Measurements from ENCODE around the gene QPCTL. TPM values are rescaled to one million over a fixed set of nuclear protein-coding genes. Genes with fewer than 3 reads are reported as not detected.

Gene QPCTL
- total RNA-seq (2012; rRNA removed) (6.6 and 7.8 TPM in 2 replicates), polyA plus RNA-seq (2012; rRNA removed) (11.5 and 12.1 TPM in 2 replicates), Bru-seq, nascent RNA (percentile 50 among the genes with signal in this experiment), BruChase-seq, experiment 1, labeled RNA remaining after a 6-hour chase (percentile 55 among the genes with signal in this experiment), BruChase-seq, experiment 2, labeled RNA remaining after a 2-hour chase (percentile 46 among the genes with signal in this experiment)
- 7.4 and 10.5 TPM in 2 replicates for polyA plus RNA-seq (2012; cell fraction: cytosol; rRNA removed)
- 14.3 and 20.0 TPM in 2 replicates for polyA plus RNA-seq (2012; cell fraction: nucleus; rRNA removed; ENCODE audit: low replicate concordance)
- long read RNA-seq, partial matches to known transcripts: 1 of 4 reads
- long read RNA-seq, other reads (novel, unspliced or antisense): 1 of 4 reads

DNA sequence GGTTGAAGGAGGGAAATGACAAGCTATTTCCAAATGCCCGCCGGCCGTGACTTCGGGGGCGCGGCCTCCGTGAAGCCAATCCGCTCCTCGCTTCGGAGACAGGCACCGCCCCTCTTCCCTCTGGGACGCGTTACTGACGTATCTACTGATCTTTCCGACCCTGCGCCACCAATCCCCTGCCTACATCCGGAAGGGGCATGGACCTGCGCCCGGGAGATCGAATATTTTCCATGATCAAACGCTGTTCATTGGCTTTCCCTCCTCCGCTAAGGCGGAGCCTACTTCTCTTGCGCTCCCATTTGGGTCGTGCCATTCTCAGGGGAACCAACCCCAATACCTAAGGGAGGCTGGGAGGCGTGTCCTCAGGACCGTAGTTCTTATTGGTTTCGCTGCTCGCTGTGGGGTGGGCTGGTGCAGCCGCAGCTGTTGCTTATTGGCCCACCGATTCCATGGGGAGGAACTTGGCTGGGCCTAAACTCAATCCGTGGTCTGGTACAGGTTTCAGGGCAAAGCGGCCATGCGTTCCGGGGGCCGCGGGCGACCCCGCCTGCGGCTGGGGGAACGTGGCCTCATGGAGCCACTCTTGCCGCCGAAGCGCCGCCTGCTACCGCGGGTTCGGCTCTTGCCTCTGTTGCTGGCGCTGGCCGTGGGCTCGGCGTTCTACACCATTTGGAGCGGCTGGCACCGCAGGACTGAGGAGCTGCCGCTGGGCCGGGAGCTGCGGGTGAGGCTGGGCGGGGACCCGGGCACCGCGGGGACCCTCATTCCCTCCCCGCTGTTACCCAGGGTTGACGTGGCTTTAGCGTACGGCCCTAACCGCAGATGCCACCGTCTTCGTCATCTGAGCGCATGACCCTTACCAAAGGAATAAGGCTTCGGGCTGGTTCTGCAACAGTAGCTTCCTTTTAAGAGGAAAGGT, at the start of gene QPCTL:
Gene QPCTL (plus strand): TSS at position 480 of the 919 bp plus-strand sequence. CDS start 38 bp downstream, at position 518.
- DNase-seq (peak; percentile 100), ATAC-seq (ENCODE audit: low read depth) (peak; percentile 94)
- Histone ChIP-seq H3K27ac (ENCODE audit: insufficient read depth, low read length) (peak within 1 kb of the TSS; percentile 83), H3K14ac (replicated peaks; ENCODE audit: low read depth, low read length) (peak within 1 kb of the TSS; percentile 83), H3K4ac (ENCODE audit: low read depth, low read length) (peak within 1 kb of the TSS; percentile 64), H3K4me1 (ENCODE audit: control insufficient read depth, insufficient read depth, low read length) (peaks cover 4% of the 10 kb centered on the region), H4K20me1 (ENCODE audit: insufficient read depth, low read length) (peaks cover 12% of the 10 kb centered on the region; the same call in 1 of the 2 replicates), H3K23ac (ENCODE audit: low read depth, low read length) (peak within 1 kb of the TSS; percentile 94; the same call in 1 of the 2 replicates), H2BK120ac (ENCODE audit: low read depth, low read length) (no peak within 1 kb of the TSS), H3K4me3 (ENCODE audit: insufficient read depth, low read depth, low read length) (peak within 1 kb of the TSS; percentile 89), H2AFZ (replicated peaks; ENCODE audit: low read length, poor library complexity) (peak within 1 kb of the TSS; percentile 94), H2AK5ac (ENCODE audit: low read depth, low read length) (peak within 1 kb of the TSS; percentile 66), H4K5ac (ENCODE audit: low read depth, low read length) (peak within 1 kb of the TSS; percentile 74), H3K9me1 (ENCODE audit: insufficient read depth, low read length) (peaks cover 4% of the 10 kb centered on the region; the same call in 1 of the 2 replicates), H2BK15ac (ENCODE audit: low read depth, low read length) (no peak within 1 kb of the TSS), H2BK5ac (ENCODE audit: low read depth, low read length, poor library complexity, severe bottlenecking) (peak within 1 kb of the TSS; percentile 66), H3K9ac (ENCODE audit: low read depth, low read length) (peak within 1 kb of the TSS; percentile 89), H3K36me3 (ENCODE audit: control insufficient read depth, insufficient read depth, low read length) (peaks cover 15% of the 10 kb centered on the region), H4K8ac (ENCODE audit: low read depth in 2 of 2, low read length in 2 of 2) (peak within 1 kb of the TSS; percentile 10 to 86), H2BK20ac (ENCODE audit: low read depth, low read length) (no peak within 1 kb of the TSS), H4K91ac (ENCODE audit: insufficient read depth, low read depth, low read length) (peak within 1 kb of the TSS; percentile 64), H3K56ac (ENCODE audit: extremely low read depth, insufficient read depth, low read length) (peak within 1 kb of the TSS; percentile 64), H3K4me2 (ENCODE audit: low read depth, low read length) (peak within 1 kb of the TSS; percentile 95), H3K9me3 (ENCODE audit: control insufficient read depth, insufficient read depth, low read length) (no peaks in the 10 kb centered on the region), H3K27me3 (ENCODE audit: control insufficient read depth, insufficient read depth, low read length) (no peaks in the 10 kb centered on the region), H3K18ac (ENCODE audit: low read depth, low read length) (peak within 1 kb of the TSS; percentile 30; the same call in 1 of the 2 replicates), H2AK9ac (replicated peaks; ENCODE audit: low read depth, low read length, poor library complexity) (peak within 1 kb of the TSS; percentile 92), H3K79me1 (ENCODE audit: low read depth in 1 of 2, low read length in 2 of 2) (peaks cover 16 to 38% of the 10 kb centered on the region in 2 experiments)
- 1% methylated on average over 31 of the region's 70 CpGs; no CpG with 5 or more reads in 1 of the 2 experiments for WGBS, 2 experiments (ENCODE audit: extremely low coverage in 2 of 2, insufficient read length in 1 of 2)
- no TSS peak for BruUV-seq (replicated peaks)
- dilution Hi-C loops (cut with HindIII; ENCODE audit: low sequenced_read_pairs, unreplicated experiment) (no loop called here), intact Hi-C loops (cut with micrococcal nuclease) (loop anchor here (2.0 to 5.0 kb wide), 2 partner anchors 76 to 185 kb away; partner anchors contain the start of genes SIX5 and VASP), in situ Hi-C loops (cut with MboI; ENCODE audit: low sequenced_read_pairs) (no loop called here)
- CTCF ChIA-PET: interaction anchor here (0.6 to 2.1 kb wide), 11 partner anchors 12 to 253 kb away, joined by 3 to 10 read pairs (median 4); no protein-coding TSS in a partner anchor
- POLR2A ChIA-PET (ENCODE audit: unreplicated experiment): interaction anchor here (0.6 to 1.4 kb wide), 4 partner anchors 25 to 156 kb away, joined by 3 to 6 read pairs (median 5); partner anchors contain the start of gene SIX5
- TF ChIP-seq MAZ (IDR thresholded peaks at IDR 0.05; ENCODE audit: borderline replicate concordance, low read depth, low read length): peak; percentile 15; the same call in 1 of the 2 replicates
- TF ChIP-seq RAD21 (IDR thresholded peaks at IDR 0.05; ENCODE audit: low read length): no peak
- no peak for TF ChIP-seq FOS (IDR thresholded peaks at IDR 0.05; ENCODE audit: low read depth, low read length)
- TF ChIP-seq MAFK (IDR thresholded peaks at IDR 0.05; ENCODE audit: low read depth, low read length): no peak
- TF ChIP-seq, protein P1, sequence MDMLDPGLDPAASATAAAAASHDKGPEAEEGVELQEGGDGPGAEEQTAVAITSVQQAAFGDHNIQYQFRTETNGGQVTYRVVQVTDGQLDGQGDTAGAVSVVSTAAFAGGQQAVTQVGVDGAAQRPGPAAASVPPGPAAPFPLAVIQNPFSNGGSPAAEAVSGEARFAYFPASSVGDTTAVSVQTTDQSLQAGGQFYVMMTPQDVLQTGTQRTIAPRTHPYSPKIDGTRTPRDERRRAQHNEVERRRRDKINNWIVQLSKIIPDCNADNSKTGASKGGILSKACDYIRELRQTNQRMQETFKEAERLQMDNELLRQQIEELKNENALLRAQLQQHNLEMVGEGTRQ (IDR thresholded peaks at IDR 0.05; ENCODE audit: low read depth, low read length): peak; percentile 57
- TF ChIP-seq POLR2A (IDR thresholded peaks at IDR 0.05; ENCODE audit: low read depth, low read length): peak; percentile 91
- TF ChIP-seq, protein P2, sequence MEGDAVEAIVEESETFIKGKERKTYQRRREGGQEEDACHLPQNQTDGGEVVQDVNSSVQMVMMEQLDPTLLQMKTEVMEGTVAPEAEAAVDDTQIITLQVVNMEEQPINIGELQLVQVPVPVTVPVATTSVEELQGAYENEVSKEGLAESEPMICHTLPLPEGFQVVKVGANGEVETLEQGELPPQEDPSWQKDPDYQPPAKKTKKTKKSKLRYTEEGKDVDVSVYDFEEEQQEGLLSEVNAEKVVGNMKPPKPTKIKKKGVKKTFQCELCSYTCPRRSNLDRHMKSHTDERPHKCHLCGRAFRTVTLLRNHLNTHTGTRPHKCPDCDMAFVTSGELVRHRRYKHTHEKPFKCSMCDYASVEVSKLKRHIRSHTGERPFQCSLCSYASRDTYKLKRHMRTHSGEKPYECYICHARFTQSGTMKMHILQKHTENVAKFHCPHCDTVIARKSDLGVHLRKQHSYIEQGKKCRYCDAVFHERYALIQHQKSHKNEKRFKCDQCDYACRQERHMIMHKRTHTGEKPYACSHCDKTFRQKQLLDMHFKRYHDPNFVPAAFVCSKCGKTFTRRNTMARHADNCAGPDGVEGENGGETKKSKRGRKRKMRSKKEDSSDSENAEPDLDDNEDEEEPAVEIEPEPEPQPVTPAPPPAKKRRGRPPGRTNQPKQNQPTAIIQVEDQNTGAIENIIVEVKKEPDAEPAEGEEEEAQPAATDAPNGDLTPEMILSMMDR (conservative IDR thresholded peaks at IDR 0.05; ENCODE audit: low read depth, low read length): no peak
- no peak for TF ChIP-seq SMC3 (IDR thresholded peaks at IDR 0.05; ENCODE audit: low read depth, low read length)
- TF ChIP-seq CHD1 (IDR thresholded peaks at IDR 0.05; ENCODE audit: low read depth, low read length): no peak
- TF ChIP-seq RFX5 (IDR thresholded peaks at IDR 0.05; ENCODE audit: low read depth, low read length): 0 out of 2 replicates have a peak, but pooled peaks have one; percentile 4
- no peak for TF ChIP-seq RCOR1 (IDR thresholded peaks at IDR 0.05; ENCODE audit: insufficient replicate concordance, low read length)
- TF ChIP-seq NFE2L2 (IDR thresholded peaks at IDR 0.05; ENCODE audit: low read depth, low read length): no peak
- TF ChIP-seq CEBPB (IDR thresholded peaks at IDR 0.05; ENCODE audit: low read depth, low read length): 0 out of 2 replicates have a peak, but pooled peaks have one; percentile 7

All from IMR-90 (cell line).